ENCODE results near the gene TLK2. TPM values are rescaled to one million over a fixed set of nuclear protein-coding genes. Genes with fewer than 3 reads are reported as not detected.

The TLK2 gene
- polyA plus RNA-seq, 1 donor from 2014 or later: 63.9 TPM

- H3K79me2 ChIP-seq (replicated peaks; ENCODE audit: insufficient read depth, low read length): no peaks in the 10 kb centered on the region
- H3K4me2 ChIP-seq (ENCODE audit: low read length): no peak overlapping the region
- H3K9ac ChIP-seq (ENCODE audit: low read length): no peak overlapping the region
- H3K36me3 ChIP-seq (ENCODE audit: insufficient read depth, low read length): no peaks in the 10 kb centered on the region
- H3K9me2 ChIP-seq (ENCODE audit: insufficient read depth, low read length): no peaks in the 10 kb centered on the region
- no peak for TF ChIP-seq RAD21 (conservative IDR thresholded peaks at IDR 0.05)
- TF ChIP-seq CTCF (IDR thresholded peaks at IDR 0.05; ENCODE audit: poor library complexity, severe bottlenecking): no peak
- TF ChIP-seq MXI1 (conservative IDR thresholded peaks at IDR 0.05; ENCODE audit: poor library complexity, severe bottlenecking): no peak
- no peak for TF ChIP-seq EP300 (conservative IDR thresholded peaks at IDR 0.05; ENCODE audit: poor library complexity, severe bottlenecking)
- TF ChIP-seq POLR2AphosphoS5 (IDR thresholded peaks at IDR 0.05): no peak
- no peak for TF ChIP-seq REST (IDR thresholded peaks at IDR 0.05; ENCODE audit: borderline replicate concordance)
- no peak for TF ChIP-seq SMC3 (conservative IDR thresholded peaks at IDR 0.05; ENCODE audit: poor library complexity)
- no peak for TF ChIP-seq TAF1 (IDR thresholded peaks at IDR 0.05; ENCODE audit: low read depth)
- no peak for TF ChIP-seq EZH2 (IDR thresholded peaks at IDR 0.05; ENCODE audit: borderline replicate concordance, insufficient read depth, low read length, poor library complexity, severe bottlenecking)
- no peak overlapping the region for H2AFZ ChIP-seq (ENCODE audit: low read depth, low read length)
- H3K27ac ChIP-seq (ENCODE audit: low read length): no peak overlapping the region
- no peak overlapping the region for H3K4me3 ChIP-seq (ENCODE audit: low read length)
- no peaks in the 10 kb centered on the region for H3K9me3 ChIP-seq (ENCODE audit: low read length)
- H4K20me1 ChIP-seq (ENCODE audit: insufficient read depth): no peaks in the 10 kb centered on the region
- H3F3A ChIP-seq (ENCODE audit: insufficient read depth, low read length, poor library complexity, severe bottlenecking): no peaks in the 10 kb centered on the region
- peaks cover 25% of the 10 kb centered on the region for H3K27me3 ChIP-seq (ENCODE audit: insufficient read depth, low read depth, low read length)
Observed at GRCh38 chr17:62630365-62631085, 151.9 kb downstream of the TLK2 start.

- Histone ChIP-seq H3K9me2 (ENCODE audit: insufficient read depth, low read length) (no peaks in the 10 kb centered on the region), H3K4me3 (ENCODE audit: low read length) (no peak overlapping the region), H3K9ac (ENCODE audit: low read length) (no peak overlapping the region), H3K36me3 (ENCODE audit: insufficient read depth, low read length) (no peaks in the 10 kb centered on the region), H3K27ac (ENCODE audit: low read length) (no peak overlapping the region), H3K4me2 (ENCODE audit: low read length) (no peak overlapping the region), H3F3A (ENCODE audit: insufficient read depth, low read length, poor library complexity, severe bottlenecking) (no peaks in the 10 kb centered on the region), H3K79me2 (replicated peaks; ENCODE audit: insufficient read depth, low read length) (no peaks in the 10 kb centered on the region), H3K27me3 (ENCODE audit: insufficient read depth, low read depth, low read length) (peaks cover 25% of the 10 kb centered on the region), H2AFZ (ENCODE audit: low read depth, low read length) (no peak overlapping the region), H3K9me3 (ENCODE audit: low read length) (no peaks in the 10 kb centered on the region), H4K20me1 (ENCODE audit: insufficient read depth) (no peaks in the 10 kb centered on the region)
- TF ChIP-seq EP300 (conservative IDR thresholded peaks at IDR 0.05; ENCODE audit: poor library complexity, severe bottlenecking) (no peak), SMC3 (conservative IDR thresholded peaks at IDR 0.05; ENCODE audit: poor library complexity) (no peak), POLR2AphosphoS5 (IDR thresholded peaks at IDR 0.05) (no peak), TAF1 (IDR thresholded peaks at IDR 0.05; ENCODE audit: low read depth) (no peak), RAD21 (conservative IDR thresholded peaks at IDR 0.05) (no peak), CTCF (IDR thresholded peaks at IDR 0.05; ENCODE audit: poor library complexity, severe bottlenecking) (no peak), REST (IDR thresholded peaks at IDR 0.05; ENCODE audit: borderline replicate concordance) (no peak), MXI1 (conservative IDR thresholded peaks at IDR 0.05; ENCODE audit: poor library complexity, severe bottlenecking) (no peak), EZH2 (IDR thresholded peaks at IDR 0.05; ENCODE audit: borderline replicate concordance, insufficient read depth, low read length, poor library complexity, severe bottlenecking) (no peak)
Observed at GRCh38 chr17:62631086-62631935, 152.7 kb downstream of the TLK2 start.

All from neural cell (in vitro differentiated cells).